Neural progenitor cell (in vitro differentiated cells): ENCODE measurements around the gene GALNT2. TPM values are rescaled to one million over a fixed set of nuclear protein-coding genes. Genes with fewer than 3 reads are reported as not detected.

Source experiments
- DNase-seq: peaks from one replicate; pipeline ENCODE4 v3.0.0-alpha.2; 2016; ENCODE audit warnings: low spot score
- H2AFZ ChIP-seq: fragments of 200-600 bp; sonication (generic); replicated peaks from 2 replicates; pipeline ENCODE4 v1.6.1; 2016; ENCODE audit warnings: antibody characterized with exemption
- H3F3A ChIP-seq: fragments of 200-600 bp; sonication (generic); 2 replicates; pipeline ENCODE4 v1.6.1; 2016; ENCODE audit warnings: antibody characterized with exemption, low read depth
- H3K27ac ChIP-seq: fragments of 200-600 bp; sonication (generic); 2 replicates; pipeline ENCODE4 v1.5.1; 2016; ENCODE audit warnings: mild to moderate bottlenecking
- H3K27me3 ChIP-seq: fragments of 200-600 bp; sonication (generic); 2 replicates; pipeline ENCODE4 v1.6.1; 2016; ENCODE audit warnings: mild to moderate bottlenecking, moderate library complexity
- H3K36me3 ChIP-seq: fragments of 200-600 bp; sonication (generic); 2 replicates; pipeline ENCODE4 v1.5.1; 2016
- H3K4me1 ChIP-seq: fragments of 200-600 bp; sonication (generic); 2 replicates; pipeline ENCODE4 v1.6.1; 2016; ENCODE audit warnings: mixed run types
- H3K4me2 ChIP-seq: fragments of 200-600 bp; sonication (generic); 2 replicates; pipeline ENCODE4 v1.6.1; 2016
- H3K4me3 ChIP-seq: fragments of 200-600 bp; sonication (generic); 2 replicates; pipeline ENCODE4 v1.5.1; 2016
- H3K79me2 ChIP-seq: fragments of 200-600 bp; sonication (generic); 2 replicates; pipeline ENCODE4 v1.6.1; 2016; ENCODE audit warnings: low read depth
- H3K9ac ChIP-seq: fragments of 200-600 bp; sonication (generic); 2 replicates; pipeline ENCODE4 v1.6.1; 2016
- H3K9me3 ChIP-seq: fragments of 200-600 bp; sonication (generic); 2 replicates; pipeline ENCODE4 v1.5.1; 2016; ENCODE audit warnings: low read depth
- H4K20me1 ChIP-seq: fragments of 200-600 bp; sonication (generic); 2 replicates; pipeline ENCODE4 v1.6.1; 2016; ENCODE audit warnings: low read depth
- H3K27ac Mint-ChIP-seq: 3 replicates; pipeline ENCODE4 v1.8.0; 2021; ENCODE audit warnings: mixed read lengths
- H3K27me3 Mint-ChIP-seq: 2 replicates; pipeline ENCODE4 v1.8.0; 2022; ENCODE audit warnings: low read depth, mild to moderate bottlenecking, inconsistent platforms, moderate library complexity, mixed read lengths; ENCODE audit not compliant: insufficient read depth
- H3K36me3 Mint-ChIP-seq: 3 replicates; pipeline ENCODE4 v1.8.0; 2021; ENCODE audit warnings: mixed read lengths
- H3K4me1 Mint-ChIP-seq: 3 replicates; pipeline ENCODE4 v1.8.0; 2021; ENCODE audit warnings: mixed read lengths
- H3K4me3 Mint-ChIP-seq: 3 replicates; pipeline ENCODE4 v1.8.0; 2021; ENCODE audit warnings: mild to moderate bottlenecking, moderate library complexity, mixed read lengths
- H3K9me3 Mint-ChIP-seq: 3 replicates; pipeline ENCODE4 v1.8.0; 2020; ENCODE audit warnings: mixed read lengths
- CTCF ChIP-seq: fragments of 200-600 bp; sonication (generic); IDR thresholded peaks from 2 replicates; pipeline ENCODE4 v1.5.1; 2017; ENCODE audit warnings: antibody characterized with exemption, mild to moderate bottlenecking
- EZH2 ChIP-seq: fragments of 200-600 bp; sonication (generic); IDR thresholded peaks from 2 replicates; pipeline ENCODE4 v1.6.1; 2017; ENCODE audit warnings: antibody characterized with exemption, mild to moderate bottlenecking, moderate library complexity
- EZH2phosphoT487 ChIP-seq: fragments of 200-600 bp; sonication (generic); IDR thresholded peaks from 2 replicates; pipeline ENCODE4 v1.6.1; 2017; ENCODE audit warnings: antibody characterized with exemption
- total RNA-seq: library from RNA; depleted of rRNA; stranded (reverse); fragments of >200 nt; gene quantifications from 2 replicates; pipeline ENCODE4 v1.2.3, GENCODE V29; 2015; ENCODE audit warnings: low replicate concordance

The GALNT2 gene
- total RNA-seq, 1 donor from 2014 or later: 37.6 TPM

- H3K27me3 ChIP-seq: no peaks in the 10 kb centered on the region
- peaks cover 21% of the 10 kb centered on the region for H3K4me1 Mint-ChIP-seq
- no peak overlapping the region for H3K4me2 ChIP-seq
- peaks cover 18% of the 10 kb centered on the region for H3K4me1 ChIP-seq
- H3K27me3 Mint-ChIP-seq: no peaks in the 10 kb centered on the region
- H3K4me3 Mint-ChIP-seq: no peak overlapping the region
- H3K27ac Mint-ChIP-seq: no peak overlapping the region
- H3K9me3 Mint-ChIP-seq: no peaks in the 10 kb centered on the region
- no peak overlapping the region for H2AFZ ChIP-seq
- DNase-seq: no peak
- TF ChIP-seq EZH2phosphoT487 (no peak), CTCF (no peak)
- H3K36me3 Mint-ChIP-seq: peaks cover 12% of the 10 kb centered on the region
- peaks cover 14% of the 10 kb centered on the region for H4K20me1 ChIP-seq
- H3K27ac ChIP-seq: no peak overlapping the region
- H3K9me3 ChIP-seq: no peaks in the 10 kb centered on the region
- peaks cover 11% of the 10 kb centered on the region for H3K36me3 ChIP-seq
- H3F3A ChIP-seq: peaks cover 41% of the 10 kb centered on the region
- no peaks in the 10 kb centered on the region for H3K79me2 ChIP-seq
- no peak overlapping the region for H3K4me3 ChIP-seq
- H3K9ac ChIP-seq: no peak overlapping the region
These were observed 207.2 kb downstream of the GALNT2 start for GRCh38 chr1:230274254-230274653.

- DNase-seq: no peak
- no peaks in the 10 kb centered on the region for H3K9me3 ChIP-seq
- H3K79me2 ChIP-seq: no peaks in the 10 kb centered on the region
- peaks cover 11% of the 10 kb centered on the region for H3K36me3 ChIP-seq
- H3K27me3 ChIP-seq: no peaks in the 10 kb centered on the region
- H3F3A ChIP-seq: peaks cover 41% of the 10 kb centered on the region
- TF ChIP-seq CTCF (no peak), EZH2 (no peak), EZH2phosphoT487 (no peak)
- peak overlapping the region; percentile 9 for H3K27ac ChIP-seq
- Mint-ChIP-seq H3K4me3 (no peak overlapping the region), H3K4me1 (peaks cover 21% of the 10 kb centered on the region), H3K27ac (peak overlapping the region; percentile 37), H3K36me3 (peaks cover 12% of the 10 kb centered on the region), H3K27me3 (peaks cover 3% of the 10 kb centered on the region), H3K9me3 (no peaks in the 10 kb centered on the region)
- H3K9ac ChIP-seq: no peak overlapping the region
- H2AFZ ChIP-seq: no peak overlapping the region
- peaks cover 18% of the 10 kb centered on the region for H3K4me1 ChIP-seq
- H3K4me3 ChIP-seq: no peak overlapping the region
- peak overlapping the region; percentile 80 for H3K4me2 ChIP-seq
- peaks cover 14% of the 10 kb centered on the region for H4K20me1 ChIP-seq
These were observed 209.4 kb downstream of the GALNT2 start for GRCh38 chr1:230276401-230276800.

- H3K27ac Mint-ChIP-seq: peak overlapping the region; percentile 84
- TF ChIP-seq EZH2phosphoT487 (no peak), CTCF (peak; percentile 45), EZH2 (no peak)
These were observed 210.4 kb downstream of the GALNT2 start for GRCh38 chr1:230277201-230278025.

More at GRCh38 chr1:230277201-230278025, 210.4 kb downstream of the GALNT2 start:
- Mint-ChIP-seq H3K9me3 (no peaks in the 10 kb centered on the region), H3K4me1 (peaks cover 21% of the 10 kb centered on the region), H3K4me3 (peak overlapping the region; percentile 33), H3K36me3 (peaks cover 16% of the 10 kb centered on the region), H3K27me3 (peaks cover 3% of the 10 kb centered on the region)
- Histone ChIP-seq H4K20me1 (peaks cover 14% of the 10 kb centered on the region), H3F3A (peaks cover 41% of the 10 kb centered on the region), H3K27me3 (no peaks in the 10 kb centered on the region), H3K79me2 (no peaks in the 10 kb centered on the region), H3K27ac (peak overlapping the region; percentile 56), H3K36me3 (peaks cover 11% of the 10 kb centered on the region), H3K4me1 (peaks cover 18% of the 10 kb centered on the region), H3K9me3 (no peaks in the 10 kb centered on the region), H3K4me2 (peak overlapping the region; percentile 80), H3K9ac (no peak overlapping the region), H3K4me3 (peak overlapping the region; percentile 24), H2AFZ (no peak overlapping the region)
- peak; percentile 94 for DNase-seq
